ENCODE measurements around the gene GPR3. TPM values are rescaled to one million over a fixed set of nuclear protein-coding genes. Genes with fewer than 3 reads are reported as not detected.
A peak's percentile ranks its signal among the peaks of the same experiment; 100 is the strongest.

GPR3 gene
- total and polyA plus RNA-seq, 2 of the 13 experiments (the other 11 are each of a cell fraction or from before 2014, with no cell fraction given): 1.00 to 2.6 TPM

DNA sequence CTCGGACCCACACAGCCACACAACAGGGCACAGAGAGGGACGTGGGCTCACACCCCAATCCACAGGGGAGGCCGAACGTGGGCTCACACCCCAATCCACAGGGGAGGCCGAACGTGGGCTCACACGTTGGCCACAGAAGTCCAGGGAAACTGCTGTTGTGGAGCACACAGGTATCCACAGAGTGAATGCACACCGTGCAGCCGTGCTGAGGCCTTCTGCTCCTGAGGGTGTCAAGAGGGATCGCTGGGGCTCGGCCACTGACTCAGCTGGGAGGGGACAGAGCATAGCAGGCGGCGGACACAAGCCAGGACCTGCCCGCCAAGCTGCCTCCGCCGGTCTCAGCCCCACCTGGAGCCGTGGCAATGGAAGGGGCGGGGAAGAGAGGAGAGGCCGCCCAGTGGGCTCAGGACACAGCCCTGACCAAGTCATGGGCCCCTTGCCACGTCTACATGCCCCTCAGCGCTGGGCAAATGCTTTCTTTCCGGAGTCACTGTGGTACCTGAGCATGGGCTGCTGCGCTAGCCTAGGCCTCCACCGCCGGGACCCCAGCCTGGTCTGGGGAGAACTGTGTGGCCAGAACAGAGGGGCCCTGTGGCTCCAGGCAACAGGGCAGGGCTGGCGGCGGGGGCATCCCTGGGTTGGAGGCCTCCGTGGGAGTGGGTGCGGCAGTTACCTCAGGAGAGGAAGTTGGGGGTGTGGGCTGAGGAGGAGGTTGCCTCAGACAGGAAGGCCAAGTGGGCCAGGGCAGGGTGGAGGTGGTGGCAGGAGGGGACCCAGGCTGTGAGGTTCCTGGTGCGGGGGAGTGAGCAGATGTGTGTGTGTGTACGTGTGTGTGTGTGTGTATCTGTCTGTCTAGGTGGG lies 49.4 kb upstream of the GPR3 start (continued):
- TF ChIP-seq ZNF607 (CRISPR knock-in tag; IDR thresholded peaks at IDR 0.05; ENCODE audit: borderline replicate concordance) (no peak), AGO2 (optimal IDR thresholded peaks at IDR 0.05; ENCODE audit: low read depth, low read length) (peak; percentile 66), NR2C2 (CRISPR knock-in tag; IDR thresholded peaks at IDR 0.05; ENCODE audit: borderline replicate concordance) (no peak; the same call in 1 of the 2 replicates), CENPT (CRISPR knock-in tag; IDR thresholded peaks at IDR 0.05; ENCODE audit: low read depth) (0 out of 2 replicates have a peak, but pooled peaks have one; percentile 33), NFE2 (CRISPR knock-in tag; IDR thresholded peaks at IDR 0.05) (no peak), ZNF451 (CRISPR knock-in tag; IDR thresholded peaks at IDR 0.05) (no peak), ZNF329 (CRISPR knock-in tag; IDR thresholded peaks at IDR 0.05; ENCODE audit: low read depth) (no peak), ZNF850 (CRISPR knock-in tag; conservative IDR thresholded peaks at IDR 0.05) (no peak), ISL2 (CRISPR knock-in tag; IDR thresholded peaks at IDR 0.05) (no peak), SP4 (CRISPR knock-in tag; IDR thresholded peaks at IDR 0.05) (0 out of 2 replicates have a peak, but pooled peaks have one; percentile 41), ARNT (IDR thresholded peaks at IDR 0.05) (no peak), ZNF546 (CRISPR knock-in tag; conservative IDR thresholded peaks at IDR 0.05) (no peak; the same call in 1 of the 2 replicates)
- TF ChIP-seq, protein P1, sequence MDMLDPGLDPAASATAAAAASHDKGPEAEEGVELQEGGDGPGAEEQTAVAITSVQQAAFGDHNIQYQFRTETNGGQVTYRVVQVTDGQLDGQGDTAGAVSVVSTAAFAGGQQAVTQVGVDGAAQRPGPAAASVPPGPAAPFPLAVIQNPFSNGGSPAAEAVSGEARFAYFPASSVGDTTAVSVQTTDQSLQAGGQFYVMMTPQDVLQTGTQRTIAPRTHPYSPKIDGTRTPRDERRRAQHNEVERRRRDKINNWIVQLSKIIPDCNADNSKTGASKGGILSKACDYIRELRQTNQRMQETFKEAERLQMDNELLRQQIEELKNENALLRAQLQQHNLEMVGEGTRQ (IDR thresholded peaks at IDR 0.05; ENCODE audit: low read depth, low read length): no peak
- TF ChIP-seq, protein P1 (CRISPR knock-in tag; IDR thresholded peaks at IDR 0.05; ENCODE audit: borderline replicate concordance): no peak
- TF ChIP-seq, protein P2, sequence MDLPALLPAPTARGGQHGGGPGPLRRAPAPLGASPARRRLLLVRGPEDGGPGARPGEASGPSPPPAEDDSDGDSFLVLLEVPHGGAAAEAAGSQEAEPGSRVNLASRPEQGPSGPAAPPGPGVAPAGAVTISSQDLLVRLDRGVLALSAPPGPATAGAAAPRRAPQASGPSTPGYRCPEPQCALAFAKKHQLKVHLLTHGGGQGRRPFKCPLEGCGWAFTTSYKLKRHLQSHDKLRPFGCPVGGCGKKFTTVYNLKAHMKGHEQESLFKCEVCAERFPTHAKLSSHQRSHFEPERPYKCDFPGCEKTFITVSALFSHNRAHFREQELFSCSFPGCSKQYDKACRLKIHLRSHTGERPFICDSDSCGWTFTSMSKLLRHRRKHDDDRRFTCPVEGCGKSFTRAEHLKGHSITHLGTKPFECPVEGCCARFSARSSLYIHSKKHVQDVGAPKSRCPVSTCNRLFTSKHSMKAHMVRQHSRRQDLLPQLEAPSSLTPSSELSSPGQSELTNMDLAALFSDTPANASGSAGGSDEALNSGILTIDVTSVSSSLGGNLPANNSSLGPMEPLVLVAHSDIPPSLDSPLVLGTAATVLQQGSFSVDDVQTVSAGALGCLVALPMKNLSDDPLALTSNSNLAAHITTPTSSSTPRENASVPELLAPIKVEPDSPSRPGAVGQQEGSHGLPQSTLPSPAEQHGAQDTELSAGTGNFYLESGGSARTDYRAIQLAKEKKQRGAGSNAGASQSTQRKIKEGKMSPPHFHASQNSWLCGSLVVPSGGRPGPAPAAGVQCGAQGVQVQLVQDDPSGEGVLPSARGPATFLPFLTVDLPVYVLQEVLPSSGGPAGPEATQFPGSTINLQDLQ (CRISPR knock-in tag; IDR thresholded peaks at IDR 0.05): no peak
- TF ChIP-seq, protein P3, sequence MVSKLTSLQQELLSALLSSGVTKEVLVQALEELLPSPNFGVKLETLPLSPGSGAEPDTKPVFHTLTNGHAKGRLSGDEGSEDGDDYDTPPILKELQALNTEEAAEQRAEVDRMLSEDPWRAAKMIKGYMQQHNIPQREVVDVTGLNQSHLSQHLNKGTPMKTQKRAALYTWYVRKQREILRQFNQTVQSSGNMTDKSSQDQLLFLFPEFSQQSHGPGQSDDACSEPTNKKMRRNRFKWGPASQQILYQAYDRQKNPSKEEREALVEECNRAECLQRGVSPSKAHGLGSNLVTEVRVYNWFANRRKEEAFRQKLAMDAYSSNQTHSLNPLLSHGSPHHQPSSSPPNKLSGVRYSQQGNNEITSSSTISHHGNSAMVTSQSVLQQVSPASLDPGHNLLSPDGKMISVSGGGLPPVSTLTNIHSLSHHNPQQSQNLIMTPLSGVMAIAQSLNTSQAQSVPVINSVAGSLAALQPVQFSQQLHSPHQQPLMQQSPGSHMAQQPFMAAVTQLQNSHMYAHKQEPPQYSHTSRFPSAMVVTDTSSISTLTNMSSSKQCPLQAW (CRISPR knock-in tag; IDR thresholded peaks at IDR 0.05): no peak
- TF ChIP-seq, protein P4, sequence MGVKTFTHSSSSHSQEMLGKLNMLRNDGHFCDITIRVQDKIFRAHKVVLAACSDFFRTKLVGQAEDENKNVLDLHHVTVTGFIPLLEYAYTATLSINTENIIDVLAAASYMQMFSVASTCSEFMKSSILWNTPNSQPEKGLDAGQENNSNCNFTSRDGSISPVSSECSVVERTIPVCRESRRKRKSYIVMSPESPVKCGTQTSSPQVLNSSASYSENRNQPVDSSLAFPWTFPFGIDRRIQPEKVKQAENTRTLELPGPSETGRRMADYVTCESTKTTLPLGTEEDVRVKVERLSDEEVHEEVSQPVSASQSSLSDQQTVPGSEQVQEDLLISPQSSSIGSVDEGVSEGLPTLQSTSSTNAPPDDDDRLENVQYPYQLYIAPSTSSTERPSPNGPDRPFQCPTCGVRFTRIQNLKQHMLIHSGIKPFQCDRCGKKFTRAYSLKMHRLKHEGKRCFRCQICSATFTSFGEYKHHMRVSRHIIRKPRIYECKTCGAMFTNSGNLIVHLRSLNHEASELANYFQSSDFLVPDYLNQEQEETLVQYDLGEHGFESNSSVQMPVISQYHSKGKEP (CRISPR knock-in tag; IDR thresholded peaks at IDR 0.05): no peak
- TF ChIP-seq, protein P5, sequence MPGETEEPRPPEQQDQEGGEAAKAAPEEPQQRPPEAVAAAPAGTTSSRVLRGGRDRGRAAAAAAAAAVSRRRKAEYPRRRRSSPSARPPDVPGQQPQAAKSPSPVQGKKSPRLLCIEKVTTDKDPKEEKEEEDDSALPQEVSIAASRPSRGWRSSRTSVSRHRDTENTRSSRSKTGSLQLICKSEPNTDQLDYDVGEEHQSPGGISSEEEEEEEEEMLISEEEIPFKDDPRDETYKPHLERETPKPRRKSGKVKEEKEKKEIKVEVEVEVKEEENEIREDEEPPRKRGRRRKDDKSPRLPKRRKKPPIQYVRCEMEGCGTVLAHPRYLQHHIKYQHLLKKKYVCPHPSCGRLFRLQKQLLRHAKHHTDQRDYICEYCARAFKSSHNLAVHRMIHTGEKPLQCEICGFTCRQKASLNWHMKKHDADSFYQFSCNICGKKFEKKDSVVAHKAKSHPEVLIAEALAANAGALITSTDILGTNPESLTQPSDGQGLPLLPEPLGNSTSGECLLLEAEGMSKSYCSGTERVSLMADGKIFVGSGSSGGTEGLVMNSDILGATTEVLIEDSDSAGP (CRISPR knock-in tag; IDR thresholded peaks at IDR 0.05; ENCODE audit: borderline replicate concordance): peak; percentile 51; the same call in 1 of the 2 replicates
